ENCODE measurements around the gene MNT.

GRCh38 chr17:2380950-2381649 is 19.8 kb downstream of the MNT start:
- no peak for TF ChIP-seq EZH2 (IDR thresholded peaks at IDR 0.05)
- TF ChIP-seq POLR2AphosphoS5 (IDR thresholded peaks at IDR 0.05; ENCODE audit: borderline replicate concordance, low read depth, low read length) = no peak
- TF ChIP-seq FOXP2 (optimal IDR thresholded peaks at IDR 0.05; ENCODE audit: control extremely low read depth, extremely low read length, insufficient read depth) = no peak

Measured in SK-N-MC (cell line).